Fibroblast of skin of scalp (primary cell): ENCODE results near the gene NOL9.

Experiments
- DNase-seq: peaks from one replicate; pipeline ENCODE4 v3.0.0-alpha.2; 2013

NOL9 gene

DNA sequence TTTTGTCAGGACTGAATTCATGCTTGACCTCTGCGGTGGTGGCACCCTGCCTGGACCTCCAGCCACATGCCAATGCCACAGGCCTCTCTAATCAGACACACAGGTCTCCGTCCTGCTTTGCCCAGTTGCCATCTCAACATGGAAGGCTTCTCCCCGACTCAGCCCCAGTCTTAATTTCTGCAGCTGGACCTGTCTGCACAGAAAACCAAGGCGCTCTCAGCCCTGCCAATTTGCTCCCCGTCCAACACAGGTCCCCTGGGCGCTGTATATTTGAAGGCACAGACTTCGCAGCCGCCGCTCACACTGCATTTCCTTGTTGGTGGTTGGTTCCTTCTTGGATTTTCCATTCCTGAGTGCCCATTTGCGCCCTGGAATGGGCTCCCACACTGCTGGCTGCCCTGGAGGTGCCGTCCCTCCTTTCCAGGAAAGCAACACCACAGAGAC is 34.8 kb downstream of the NOL9 start:
- no peak for DNase-seq

DNA sequence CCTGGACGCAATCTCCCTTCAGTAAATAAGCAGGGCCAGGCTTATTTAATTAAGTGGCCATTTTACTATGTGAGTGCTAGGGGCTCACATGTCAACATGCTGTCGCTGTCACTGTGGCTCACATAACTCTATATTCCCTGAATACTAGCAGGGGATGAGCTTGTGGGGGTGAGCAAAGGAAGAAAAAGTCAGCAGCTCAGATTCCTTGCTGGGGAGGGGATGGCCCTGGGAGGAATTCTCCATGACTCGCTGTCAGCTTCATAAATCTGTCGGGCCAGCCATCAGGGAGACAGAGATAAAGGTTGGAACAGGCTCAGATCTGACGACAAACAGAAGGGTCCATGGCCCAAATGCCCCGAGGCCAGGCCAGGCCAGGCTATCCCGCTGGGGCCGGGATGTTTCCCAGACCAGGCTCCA is 36.9 kb downstream of the NOL9 start:
- peak; percentile 51 for DNase-seq

DNA sequence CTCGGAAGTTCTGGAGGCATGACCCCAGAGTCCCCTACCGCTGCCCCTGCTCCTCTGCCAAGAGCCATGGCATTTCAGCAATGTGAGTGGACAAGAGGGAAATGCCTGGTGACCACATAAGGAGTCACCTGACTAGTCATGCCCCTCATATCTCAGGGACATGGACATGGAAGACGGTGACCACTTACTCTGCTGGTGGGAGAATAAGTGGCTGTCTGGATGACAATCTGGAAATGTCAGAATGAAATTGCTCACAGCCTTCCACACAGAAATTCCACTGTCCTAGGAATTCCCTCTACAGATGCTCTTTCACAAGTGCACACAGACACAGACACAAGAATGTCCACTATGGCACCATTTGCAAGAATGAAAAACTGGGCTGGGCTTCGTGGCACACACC is 38.5 kb downstream of the NOL9 start:
- peak; percentile 22 for DNase-seq

DNA sequence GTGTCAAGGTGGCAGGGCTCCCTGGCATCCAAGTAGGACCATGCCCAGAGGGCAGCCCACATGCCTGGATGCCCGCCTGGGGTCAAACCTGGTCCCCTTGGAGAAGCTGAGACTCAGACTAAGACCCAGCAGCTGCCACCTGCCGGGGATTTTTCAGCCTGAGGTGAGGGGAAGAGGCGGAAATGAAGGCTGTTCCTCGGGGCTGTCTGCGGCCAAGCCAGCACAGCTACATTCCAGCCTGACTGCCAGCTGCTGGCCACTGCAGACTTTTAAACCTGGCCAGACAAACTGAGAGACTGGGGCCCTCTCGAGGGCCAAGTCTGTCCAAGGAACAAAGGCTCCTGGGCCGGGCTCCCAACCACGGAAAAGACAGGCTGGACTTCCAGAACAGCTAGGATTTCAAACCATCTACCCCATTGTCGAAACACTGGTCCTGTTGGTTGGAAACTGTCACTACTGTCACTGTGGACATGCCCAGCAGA is 41.0 kb downstream of the NOL9 start:
- DNase-seq: no peak

DNA sequence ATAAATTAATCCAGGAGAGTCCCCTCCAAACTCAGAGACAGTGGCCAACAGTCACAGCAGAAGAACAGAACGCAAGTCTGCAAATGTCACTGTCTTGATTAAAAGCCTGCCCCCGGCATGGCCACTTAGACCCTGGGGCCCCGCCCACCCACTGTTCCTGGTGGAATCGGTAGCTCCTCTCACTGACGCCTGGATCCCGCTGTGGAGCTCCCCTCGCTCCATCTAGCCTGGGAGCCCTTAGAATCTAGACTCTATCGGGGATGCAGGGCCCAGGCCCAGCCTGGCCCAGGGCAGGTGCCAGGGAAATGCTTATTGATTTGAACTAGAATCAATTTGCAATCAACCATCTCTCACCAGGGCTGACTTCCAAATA is 41.4 kb downstream of the NOL9 start:
- no peak for DNase-seq

DNA sequence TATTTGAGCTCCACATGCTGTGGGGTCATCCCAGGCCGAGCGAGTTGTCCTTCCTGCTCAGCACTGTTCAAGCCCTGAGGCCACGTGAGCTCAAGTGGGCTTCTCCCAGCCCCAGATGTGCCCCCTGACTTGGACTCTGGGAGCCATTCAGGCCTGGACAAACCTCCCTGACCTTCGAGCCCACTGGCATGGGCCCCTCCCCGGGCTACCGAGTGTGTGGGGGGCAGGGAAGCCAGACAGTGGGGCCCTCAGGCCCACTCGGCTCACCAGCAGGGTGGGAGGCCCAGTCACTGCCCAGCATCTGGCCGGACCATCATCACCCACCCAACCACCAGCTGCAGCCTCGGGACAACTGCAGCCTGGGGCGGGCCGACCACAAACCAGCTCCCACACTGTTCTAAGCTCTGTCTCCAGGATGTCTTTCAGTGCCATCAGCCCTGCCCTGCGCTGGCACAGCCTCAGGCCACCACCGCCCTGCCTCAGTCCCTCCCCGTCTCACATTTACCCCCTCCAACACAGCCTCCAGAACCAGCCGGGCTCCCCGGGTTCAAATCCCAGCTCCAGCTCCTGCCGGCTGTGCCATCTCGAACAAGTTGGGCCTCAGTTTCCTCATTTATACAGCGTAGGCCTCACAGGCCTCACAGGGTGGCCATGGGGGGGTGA is 41.9 kb downstream of the NOL9 start:
- DNase-seq: no peak

DNA sequence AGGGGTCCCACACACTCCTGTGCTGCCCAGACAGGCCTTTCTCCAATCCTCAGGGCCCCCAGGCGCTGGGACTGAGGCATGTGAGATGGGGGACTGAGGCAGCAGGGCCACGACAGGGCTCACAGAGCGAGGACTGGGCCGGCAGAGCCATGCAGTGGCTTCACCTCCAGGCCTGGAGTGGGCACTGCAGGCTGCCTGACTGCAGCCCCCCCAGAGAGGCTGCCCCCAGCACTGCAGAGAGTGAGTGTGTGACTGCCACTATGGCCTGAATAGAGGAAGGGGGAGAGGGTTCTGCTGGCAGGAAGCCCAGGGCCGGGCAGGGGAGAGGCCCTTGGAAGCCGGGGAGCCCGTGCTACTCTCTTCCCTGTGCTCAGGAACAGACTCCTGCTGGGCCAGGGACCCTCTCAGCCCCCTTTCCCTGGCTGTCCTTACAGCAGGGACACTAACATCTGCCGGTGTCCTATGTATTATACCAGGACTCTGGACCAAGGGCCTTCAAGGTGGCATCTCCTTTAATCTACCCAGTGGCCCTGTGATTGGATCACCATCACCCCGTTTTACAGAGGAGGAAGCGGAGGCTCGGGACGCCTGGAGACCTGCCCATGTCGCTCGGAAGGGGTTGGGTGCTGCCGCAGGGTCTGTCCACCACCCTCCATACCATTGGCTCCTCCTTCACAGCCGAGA is 42.6 kb downstream of the NOL9 start:
- no peak for DNase-seq

DNA sequence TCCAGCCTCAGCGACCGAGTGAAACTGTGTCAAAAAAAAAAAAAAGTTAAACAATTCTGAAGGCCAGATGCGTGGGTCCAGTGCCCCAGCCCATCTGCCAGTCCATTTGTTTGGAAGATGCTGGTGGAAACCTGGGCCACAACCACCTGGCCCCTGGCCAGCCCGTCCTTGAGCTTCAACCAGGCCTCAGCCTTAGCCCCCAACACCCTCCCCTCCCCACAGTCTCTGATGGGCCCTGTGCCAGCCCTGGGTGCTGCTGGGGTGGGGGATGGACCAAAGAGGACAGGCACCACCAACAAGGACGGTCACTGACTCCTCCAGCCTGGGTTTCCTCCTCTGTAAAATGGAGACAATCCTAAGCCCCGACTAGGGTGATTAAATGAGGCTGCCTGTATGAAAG is 43.3 kb downstream of the NOL9 start:
- DNase-seq: no peak

DNA sequence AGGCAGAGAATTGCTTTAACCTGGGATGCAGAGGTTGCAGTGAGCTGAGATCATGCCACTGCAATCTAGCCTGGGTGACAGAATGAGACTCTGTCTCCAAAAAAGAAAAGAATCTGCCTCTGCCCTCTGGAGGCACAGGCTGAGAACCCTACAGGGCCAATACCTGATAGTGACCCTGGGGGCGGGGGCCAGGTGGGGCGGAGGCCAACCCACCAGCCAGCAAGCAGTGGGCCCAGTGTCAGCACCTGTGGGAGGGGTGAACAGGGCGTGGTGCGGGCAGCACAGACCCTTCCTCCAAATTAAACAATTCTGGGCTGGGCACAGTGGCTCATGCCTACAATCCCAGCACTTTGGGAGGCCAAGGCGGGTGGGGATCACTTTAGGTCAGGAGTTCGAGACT is 43.8 kb downstream of the NOL9 start:
- DNase-seq: no peak

DNA sequence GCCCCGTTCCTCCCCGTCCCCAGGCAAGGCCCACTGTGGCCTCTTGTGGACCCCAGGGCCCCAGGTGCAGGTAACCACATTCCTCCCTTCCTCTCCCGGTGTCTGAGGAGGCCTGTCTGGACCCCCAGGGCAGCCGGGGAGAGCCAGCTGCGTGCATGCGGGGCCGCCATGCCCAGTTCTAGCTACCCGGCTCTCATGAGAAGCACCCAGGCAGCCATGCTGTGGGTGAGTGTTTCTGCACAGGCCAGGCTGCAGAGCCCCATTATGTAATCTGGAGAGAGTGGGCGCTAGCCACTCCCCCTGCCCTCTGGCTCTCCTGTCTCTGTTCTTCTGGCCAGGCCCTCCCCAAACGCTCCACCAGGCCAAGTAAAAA is 44.4 kb downstream of the NOL9 start:
- no peak for DNase-seq

DNA sequence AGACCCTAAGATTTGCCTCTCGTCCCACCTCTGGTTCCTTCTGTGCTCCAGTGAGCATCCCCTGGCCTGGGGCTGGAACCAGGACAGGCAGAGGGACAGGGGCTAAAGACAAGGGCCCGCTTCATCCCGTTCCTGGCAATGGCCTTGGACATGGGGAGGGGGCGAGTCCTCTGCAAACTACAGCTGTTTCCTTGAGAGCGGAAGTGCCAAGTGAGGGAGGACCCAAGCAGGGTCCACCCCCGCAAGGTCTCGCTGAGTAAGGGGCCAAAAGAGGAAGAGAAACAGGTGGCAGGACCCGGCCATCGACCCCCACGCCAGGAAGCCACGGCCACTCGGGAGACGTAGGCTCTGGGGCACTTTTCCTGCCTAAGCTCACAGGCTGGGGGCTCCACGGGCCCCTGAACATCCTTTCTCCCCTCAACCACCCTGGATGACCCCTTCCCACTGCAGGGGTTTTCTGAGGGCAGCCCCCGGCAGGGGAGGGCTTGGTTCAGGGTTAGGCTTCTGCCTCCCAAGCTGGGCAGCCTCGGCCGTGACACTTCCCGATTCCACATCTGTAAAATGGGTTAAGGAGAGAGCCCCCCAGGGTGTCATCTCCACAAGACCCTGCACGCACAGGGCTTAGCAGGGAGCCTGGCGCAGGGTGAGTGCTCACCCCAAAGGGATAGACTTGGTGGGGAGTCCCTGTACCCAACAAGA is 44.9 kb downstream of the NOL9 start:
- DNase-seq: no peak

DNA sequence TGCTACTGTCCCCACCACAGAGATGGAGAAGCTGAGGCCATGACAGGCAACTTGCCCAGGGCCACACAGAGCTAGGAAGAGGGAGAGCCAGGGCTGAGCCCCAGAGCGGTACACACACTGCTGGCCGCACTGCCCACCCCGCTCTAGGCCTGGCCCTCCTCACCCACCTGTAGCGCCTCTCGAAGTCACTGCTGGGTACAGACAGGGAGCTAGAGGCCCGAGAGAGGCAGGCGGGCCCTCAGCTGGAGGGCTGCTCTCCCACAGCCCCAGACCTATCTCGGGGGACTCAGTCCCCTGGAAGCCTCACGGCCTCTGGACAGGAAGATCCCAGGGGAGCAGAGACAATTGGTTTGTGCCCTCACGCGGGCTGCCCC is 45.5 kb downstream of the NOL9 start:
- no peak for DNase-seq

DNA sequence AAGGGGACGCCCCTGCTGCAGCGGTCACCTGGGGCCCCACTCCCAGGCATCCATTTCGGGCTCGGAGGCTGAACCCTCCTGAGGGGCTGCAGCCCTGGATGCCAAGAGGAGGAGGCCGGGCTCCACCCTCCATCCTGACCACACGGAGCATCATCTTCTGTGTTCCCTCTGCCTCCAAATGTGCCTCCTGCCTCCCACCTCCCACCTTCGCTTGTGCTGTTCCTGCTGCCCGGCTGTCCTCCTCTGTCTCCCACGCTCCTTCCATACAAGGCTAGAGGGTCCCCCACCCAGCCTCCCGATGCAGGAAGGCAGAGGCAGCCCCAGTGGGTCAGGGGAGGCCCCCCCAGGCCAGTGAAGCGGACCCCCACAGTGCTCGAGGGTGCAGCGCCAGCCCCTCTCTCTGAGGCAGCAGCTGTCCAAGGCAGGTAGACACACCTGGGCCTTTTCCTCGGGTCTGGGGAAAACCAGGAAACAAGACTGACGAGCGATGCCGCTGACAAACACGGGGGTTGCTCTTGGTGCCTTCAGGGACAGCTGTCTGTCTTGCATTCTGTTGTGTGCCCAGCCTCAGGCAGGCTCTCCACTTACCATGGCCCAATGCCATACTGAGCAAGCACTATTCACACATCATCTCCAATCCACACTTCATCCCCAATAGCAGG is 46.0 kb downstream of the NOL9 start:
- no peak for DNase-seq

DNA sequence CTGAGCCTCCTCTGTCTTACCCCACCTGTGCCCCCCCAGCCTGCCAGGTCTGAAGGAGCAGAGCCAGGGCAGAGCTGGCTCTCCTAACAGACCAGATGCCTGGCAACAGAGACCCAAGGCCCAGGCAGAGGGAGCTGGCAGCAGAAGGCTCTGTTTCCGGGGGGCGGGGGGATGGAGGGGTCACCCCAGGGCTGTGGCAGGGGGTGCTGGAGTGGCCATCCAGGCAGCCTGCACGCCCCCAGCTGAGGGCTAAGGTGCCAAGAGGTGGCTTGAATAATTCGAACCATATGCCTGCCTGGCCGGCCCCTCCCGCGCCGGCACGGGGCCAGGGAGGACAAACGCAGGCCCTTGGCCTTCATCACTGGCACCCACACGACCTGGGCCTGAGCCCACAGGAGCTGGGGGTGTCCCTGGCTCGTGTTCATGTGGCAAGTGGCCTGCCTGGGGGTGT is 46.8 kb downstream of the NOL9 start:
- no peak for DNase-seq

DNA sequence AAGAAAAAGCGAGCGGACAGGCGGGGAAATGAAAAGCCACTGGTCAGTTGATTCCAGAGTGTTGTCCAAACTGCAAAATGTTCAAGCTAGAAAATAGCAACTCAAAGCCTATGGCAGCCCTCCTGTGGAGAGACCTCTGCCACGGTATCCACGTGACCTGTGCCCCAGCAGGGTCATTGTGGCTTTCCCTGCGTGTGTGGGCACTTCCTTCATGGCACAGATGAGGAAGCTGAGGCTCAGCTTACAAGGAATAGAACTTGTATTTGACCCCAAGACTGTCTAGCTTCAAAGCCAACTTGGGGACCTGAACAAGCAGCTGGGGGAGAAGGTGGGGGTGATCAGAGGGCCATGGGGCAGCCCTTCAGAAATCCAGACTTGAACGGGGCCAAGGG is 47.3 kb downstream of the NOL9 start:
- no peak for DNase-seq

DNA sequence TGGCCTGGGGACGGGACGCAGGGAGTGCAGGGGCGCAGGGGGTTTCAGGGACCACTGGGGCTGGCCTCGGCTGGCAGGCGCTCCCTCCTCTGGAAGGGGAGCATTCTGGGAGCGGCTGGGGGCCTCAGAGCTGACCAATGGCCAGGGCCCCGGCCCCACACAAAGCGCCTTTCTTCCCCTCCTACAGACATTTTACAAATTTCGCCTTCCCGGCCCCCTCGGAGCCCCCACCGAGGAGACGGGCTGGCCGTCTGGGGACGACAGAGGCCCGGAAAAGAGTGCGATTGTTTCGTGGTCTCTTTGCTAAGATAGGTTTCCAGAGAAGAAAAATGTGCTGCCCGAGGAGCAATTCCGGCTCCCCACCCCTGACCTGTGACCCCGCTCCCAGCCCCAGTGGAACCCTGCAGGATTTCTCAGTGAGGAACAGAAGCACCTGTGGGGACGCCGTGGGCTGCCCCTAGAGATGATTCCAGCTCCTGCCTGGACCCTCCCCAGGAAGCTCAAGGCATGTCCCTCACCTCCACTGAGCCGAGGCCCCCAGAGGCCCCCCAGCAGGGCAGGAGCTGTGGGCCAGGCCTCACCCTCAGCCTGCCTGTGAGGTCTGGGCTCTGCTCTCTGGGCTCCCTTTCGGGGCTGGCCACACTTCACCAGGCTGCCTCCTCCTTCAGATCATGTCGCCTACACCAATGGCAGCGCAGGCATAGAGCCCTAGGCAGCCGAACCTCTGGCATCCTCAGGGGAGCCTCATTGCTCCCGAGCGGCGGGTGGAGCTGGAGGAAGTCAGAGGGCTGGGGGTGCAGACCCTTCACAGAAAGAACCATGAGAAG is 47.9 kb downstream of the NOL9 start:
- no peak for DNase-seq

DNA sequence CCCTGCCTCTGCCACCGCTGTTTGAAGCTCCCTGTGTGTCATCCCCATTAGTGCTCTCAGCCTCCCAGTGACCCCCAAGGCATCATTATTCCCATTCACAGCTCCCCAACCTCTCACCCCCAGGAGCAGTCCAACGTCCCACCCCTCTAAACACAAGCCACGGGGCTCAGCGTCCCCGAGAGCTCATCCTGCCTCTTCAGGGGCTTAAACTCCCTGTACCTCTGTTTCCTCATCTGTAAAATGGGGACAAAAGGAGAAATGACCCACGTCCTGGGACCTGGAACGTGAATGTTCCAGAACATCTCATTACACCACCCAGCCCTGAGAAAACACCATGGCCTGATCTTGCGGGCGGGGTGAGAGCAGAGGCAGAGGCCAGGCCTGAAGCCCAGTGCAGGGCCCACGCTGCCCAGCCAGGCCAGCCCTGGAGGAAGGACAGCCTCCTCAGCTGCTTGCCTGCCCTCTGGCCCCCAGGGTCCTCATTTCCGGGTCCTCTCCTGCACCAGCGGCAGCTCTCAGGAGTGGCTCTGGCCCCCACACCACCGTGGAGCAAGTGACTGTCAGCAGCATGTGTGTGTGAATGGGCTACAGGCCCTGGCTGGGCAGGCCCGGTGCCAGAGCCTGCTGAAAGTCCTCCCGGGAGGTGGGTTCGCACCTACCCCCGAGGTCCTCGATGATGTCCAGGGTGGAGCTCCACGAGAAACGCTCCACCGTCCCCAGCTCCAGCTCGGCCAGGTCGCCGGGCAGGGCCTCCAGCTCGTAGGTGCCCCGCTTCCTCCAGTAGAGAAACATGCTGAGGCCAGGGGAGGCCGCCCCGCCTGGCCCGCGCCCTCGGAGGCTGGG is 48.7 kb downstream of the NOL9 start:
- DNase-seq: no peak

DNA sequence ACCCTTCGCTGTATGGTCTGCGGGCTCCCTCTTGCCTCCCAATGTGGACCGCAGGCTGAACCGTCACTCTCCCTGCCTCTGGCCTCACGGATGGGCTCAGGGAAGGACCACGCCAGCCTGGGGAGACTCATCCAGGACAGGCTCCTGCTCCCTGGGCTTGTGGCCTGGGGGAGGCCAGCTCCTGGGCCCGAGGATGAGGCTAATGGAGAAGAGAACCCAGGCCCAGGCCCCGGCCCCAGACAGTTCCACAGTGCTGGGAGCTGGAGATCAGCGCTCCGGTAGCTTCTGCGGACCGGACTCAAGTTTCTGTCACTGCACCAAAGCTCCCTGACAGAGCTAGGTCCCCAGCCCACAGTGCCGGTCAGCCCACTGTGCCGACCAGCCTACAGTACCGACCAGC is 49.4 kb downstream of the NOL9 start:
- DNase-seq: no peak

DNA sequence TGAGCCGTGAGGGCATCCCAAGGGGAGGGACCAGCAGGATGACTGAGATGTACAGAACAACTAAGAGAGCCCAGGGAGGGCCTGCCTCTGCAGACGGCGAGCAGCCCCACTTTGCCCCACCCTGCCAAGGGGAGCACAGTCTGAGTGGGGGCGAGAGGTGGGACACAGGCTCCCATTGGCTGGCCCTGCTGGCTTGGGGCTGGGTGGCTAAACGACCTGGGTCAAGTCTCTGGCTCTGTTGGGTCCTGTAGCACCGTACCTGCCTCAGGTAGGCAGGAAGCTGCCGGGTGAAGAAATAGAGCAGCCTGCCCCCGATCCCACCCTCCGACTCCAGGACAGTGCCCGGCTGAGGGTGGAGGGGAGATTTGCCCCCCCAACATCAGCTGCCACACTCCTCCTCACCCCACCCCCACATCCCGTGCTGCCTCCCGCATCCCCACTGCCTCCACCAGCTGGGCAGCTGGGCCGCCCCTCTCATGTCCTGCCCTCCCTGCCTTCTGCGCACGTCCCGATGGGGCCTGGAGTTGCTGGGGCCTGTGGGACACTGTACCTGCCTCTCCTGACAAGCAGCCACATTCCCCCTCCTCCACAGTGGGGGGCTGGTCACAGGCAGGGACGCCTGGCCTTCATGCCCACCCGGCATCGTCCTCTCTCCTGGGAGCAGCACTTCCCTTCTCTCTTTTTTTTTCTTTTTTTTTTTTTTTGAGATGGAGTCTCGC is 50.3 kb downstream of the NOL9 start:
- DNase-seq: no peak

DNA sequence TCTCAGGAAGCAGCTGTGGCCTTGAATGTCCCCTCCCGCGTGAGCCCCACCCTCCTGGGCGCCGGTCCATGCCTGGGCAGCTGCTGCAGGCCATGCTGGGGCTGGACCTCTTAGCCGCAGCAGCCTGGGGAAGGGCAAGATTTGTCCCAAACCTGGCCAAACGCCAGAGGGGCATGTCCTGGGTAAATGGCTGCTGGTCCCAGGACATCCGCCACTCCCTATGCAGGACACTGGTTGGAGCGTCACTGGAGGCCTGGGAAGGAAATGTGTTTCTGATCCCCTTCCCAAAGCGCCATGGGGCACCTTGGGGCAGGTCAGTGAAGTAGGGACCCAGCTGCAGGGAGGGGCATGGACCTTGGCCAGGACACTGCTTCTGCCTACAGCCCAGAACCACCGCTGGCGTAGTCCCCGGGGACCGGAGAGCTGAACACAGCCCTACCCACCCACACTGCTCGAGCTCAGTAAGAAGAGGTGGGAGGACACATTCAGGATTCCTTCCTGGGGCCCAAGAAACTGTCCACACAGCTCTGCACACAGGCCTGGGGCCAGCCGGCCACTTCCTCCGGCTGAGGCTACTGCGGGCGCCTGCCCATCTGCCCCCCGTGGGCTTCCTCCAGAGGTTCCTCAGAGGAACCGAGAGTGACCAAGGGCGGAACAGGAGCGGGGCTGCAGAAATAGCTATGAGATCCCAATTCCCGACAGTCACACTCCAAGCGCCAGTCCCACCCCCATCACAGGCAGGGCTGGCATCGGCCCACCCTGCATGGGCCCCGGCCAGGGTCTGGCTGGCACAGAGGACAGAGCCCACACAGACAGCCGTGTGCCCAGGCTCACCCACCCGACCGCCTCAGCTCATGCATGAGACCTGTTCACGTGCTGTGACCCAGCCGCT is 52.1 kb downstream of the NOL9 start:
- no peak for DNase-seq
